Measurements from ENCODE around the gene PTPN5.

Gene PTPN5

GRCh38 chr11:18761741-18762140 lies 29.9 kb downstream of the PTPN5 start:
- H3K27ac Mint-ChIP-seq, result no peak overlapping the region
- no peaks in the 10 kb centered on the region for H3K36me3 Mint-ChIP-seq
- H3K27me3 Mint-ChIP-seq, result peaks cover 2% of the 10 kb centered on the region
- H3K9me3 Mint-ChIP-seq, result no peaks in the 10 kb centered on the region
- H3K4me1 Mint-ChIP-seq, result peaks cover 6% of the 10 kb centered on the region
- no peak overlapping the region for H3K4me3 Mint-ChIP-seq

DNA sequence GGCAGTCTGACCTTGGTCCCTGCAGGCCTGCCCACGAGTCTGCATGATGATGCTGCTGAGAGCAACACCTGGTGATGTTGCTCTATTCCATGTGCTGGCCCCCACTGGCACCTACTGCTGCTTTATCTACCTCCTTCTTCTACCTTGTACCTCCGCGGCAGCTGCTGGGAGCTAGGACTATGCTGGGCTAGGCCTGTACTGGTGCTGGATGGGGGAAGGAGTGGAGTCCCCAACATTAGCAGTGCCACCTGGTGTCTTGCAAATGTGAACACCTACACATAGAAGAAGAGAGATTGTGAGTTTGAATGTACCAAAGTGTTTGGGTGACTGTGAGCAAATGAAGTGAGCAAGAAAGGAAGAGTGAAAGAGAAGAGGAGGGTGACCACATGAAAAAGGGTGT lies 30.5 kb downstream of the PTPN5 start:
- H3K4me1 Mint-ChIP-seq, result peaks cover 6% of the 10 kb centered on the region

GRCh38 chr11:18757811-18758210 lies 33.8 kb downstream of the PTPN5 start:
- Mint-ChIP-seq H3K36me3 (no peaks in the 10 kb centered on the region), H3K4me3 (no peak overlapping the region), H3K27ac (no peak overlapping the region), H3K4me1 (no peaks in the 10 kb centered on the region), H3K27me3 (no peaks in the 10 kb centered on the region), H3K9me3 (no peaks in the 10 kb centered on the region)

More for the DNA sequence above, 30.5 kb downstream of the PTPN5 start:
- no peaks in the 10 kb centered on the region for H3K36me3 Mint-ChIP-seq
- H3K27me3 Mint-ChIP-seq, result peaks cover 2% of the 10 kb centered on the region
- H3K27ac Mint-ChIP-seq, result no peak overlapping the region
- no peak overlapping the region for H3K4me3 Mint-ChIP-seq
- H3K9me3 Mint-ChIP-seq, result no peaks in the 10 kb centered on the region

DNA sequence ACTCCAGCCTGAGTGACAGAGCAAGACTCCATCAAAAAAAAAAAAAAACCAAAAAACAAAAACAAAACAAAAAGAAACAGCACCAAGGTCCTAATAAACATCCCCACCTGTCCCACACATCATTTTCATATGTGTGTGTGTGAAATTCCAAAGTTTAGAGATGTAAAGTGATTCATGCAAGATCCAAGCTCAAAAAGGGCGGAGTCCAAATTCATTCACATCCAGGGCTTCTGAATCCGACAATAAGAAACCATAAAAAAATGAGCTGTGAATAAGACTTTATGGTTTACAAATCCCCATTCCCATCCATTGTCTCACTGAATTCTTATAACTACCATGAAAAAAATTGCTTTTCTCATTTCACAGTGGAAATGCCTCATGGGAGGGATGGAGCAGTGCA lies 34.7 kb downstream of the PTPN5 start:
- Mint-ChIP-seq H3K27me3 (no peaks in the 10 kb centered on the region), H3K9me3 (no peaks in the 10 kb centered on the region), H3K36me3 (no peaks in the 10 kb centered on the region), H3K4me1 (no peaks in the 10 kb centered on the region), H3K4me3 (no peak overlapping the region), H3K27ac (no peak overlapping the region)

DNA sequence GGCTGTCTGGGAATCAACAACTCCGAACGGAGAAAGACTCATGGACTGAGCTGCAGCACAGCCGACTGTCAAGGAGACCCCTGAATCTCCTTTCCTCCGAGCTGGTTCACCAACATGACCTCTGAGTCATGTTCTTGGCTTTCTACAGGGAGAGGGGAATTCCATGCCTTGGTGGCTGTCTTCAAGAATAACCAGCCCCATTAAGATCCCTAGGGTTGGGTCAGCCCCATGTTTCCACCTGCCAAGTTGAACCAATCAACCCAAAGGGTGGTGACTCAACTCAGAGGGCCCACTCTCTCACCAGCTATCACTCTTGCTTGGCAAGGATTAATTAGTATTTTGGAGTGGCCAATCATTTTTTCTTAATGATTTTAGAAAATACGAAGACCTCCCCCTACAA lies 37.3 kb downstream of the PTPN5 start:
- H3K27ac Mint-ChIP-seq, result no peak overlapping the region
- H3K36me3 Mint-ChIP-seq, result no peaks in the 10 kb centered on the region
- no peaks in the 10 kb centered on the region for H3K27me3 Mint-ChIP-seq
- no peaks in the 10 kb centered on the region for H3K9me3 Mint-ChIP-seq
- H3K4me3 Mint-ChIP-seq, result no peak overlapping the region
- no peaks in the 10 kb centered on the region for H3K4me1 Mint-ChIP-seq

DNA sequence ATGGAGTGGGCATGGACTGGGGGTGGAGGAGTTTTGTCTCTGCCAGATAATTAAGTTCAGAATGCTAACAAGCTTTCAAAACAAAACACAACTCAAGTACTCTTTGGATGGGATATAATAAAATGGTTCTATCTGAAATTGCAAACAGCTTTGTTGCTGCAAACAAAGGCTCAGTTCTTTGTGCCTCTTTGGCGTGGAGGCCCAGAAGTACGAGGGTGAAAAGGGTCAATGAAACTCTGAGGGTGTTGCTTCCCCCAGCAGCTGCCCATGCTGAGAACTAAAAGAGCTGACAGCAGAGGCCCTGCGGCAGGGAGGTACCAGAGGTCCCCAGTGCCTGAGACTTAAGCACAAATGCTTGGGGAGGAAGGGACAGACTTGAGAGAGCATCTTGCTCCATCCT lies 39.1 kb downstream of the PTPN5 start:
- Mint-ChIP-seq H3K27ac (no peak overlapping the region), H3K9me3 (no peaks in the 10 kb centered on the region), H3K4me1 (no peaks in the 10 kb centered on the region), H3K27me3 (no peaks in the 10 kb centered on the region), H3K4me3 (no peak overlapping the region), H3K36me3 (no peaks in the 10 kb centered on the region)

- H3K4me3 Mint-ChIP-seq, result no peak overlapping the region
- H3K36me3 Mint-ChIP-seq, result no peaks in the 10 kb centered on the region
- H3K27ac Mint-ChIP-seq, result no peak overlapping the region
- no peaks in the 10 kb centered on the region for H3K4me1 Mint-ChIP-seq
- H3K9me3 Mint-ChIP-seq, result no peaks in the 10 kb centered on the region
- no peaks in the 10 kb centered on the region for H3K27me3 Mint-ChIP-seq
These were observed 40.7 kb downstream of the PTPN5 start for GRCh38 chr11:18750944-18751343.

DNA sequence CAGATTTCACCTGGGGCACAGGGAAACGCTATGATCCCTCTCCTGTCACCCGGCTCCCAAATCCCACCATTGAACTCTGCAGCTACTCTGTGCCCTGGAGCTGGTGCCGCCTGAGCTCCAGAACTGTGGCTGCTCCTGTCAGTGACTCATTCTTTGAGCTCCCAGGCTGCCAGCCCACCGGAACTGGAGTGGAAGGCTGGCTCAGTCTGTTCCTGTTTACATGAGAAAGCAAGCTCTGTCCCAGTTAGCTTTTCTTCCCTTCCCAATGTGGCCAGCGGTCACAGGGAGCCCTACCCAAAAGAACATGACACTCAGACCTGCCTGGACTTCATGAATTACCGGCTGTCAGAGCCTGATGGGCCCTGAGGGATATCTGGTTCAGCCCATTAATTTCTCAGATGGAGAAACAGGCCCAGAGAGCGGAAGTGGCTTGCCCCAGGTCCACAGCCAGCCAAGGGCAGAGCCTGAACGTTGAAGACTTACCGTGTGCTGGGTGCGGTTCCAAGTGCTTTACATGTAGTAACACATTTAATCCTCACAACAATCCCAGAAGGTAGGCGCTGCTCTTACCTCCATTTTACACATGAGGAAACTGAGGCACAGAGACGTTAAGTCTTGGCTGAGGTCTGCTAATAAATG lies 41.8 kb downstream of the PTPN5 start:
- Mint-ChIP-seq H3K27ac (no peak overlapping the region), H3K4me1 (no peaks in the 10 kb centered on the region), H3K9me3 (no peaks in the 10 kb centered on the region), H3K27me3 (no peaks in the 10 kb centered on the region), H3K36me3 (no peaks in the 10 kb centered on the region), H3K4me3 (no peak overlapping the region)

GRCh38 chr11:18748766-18749365 lies 42.7 kb downstream of the PTPN5 start:
- Mint-ChIP-seq H3K4me3 (no peak overlapping the region), H3K4me1 (no peaks in the 10 kb centered on the region), H3K36me3 (no peaks in the 10 kb centered on the region), H3K9me3 (no peaks in the 10 kb centered on the region), H3K27me3 (no peaks in the 10 kb centered on the region), H3K27ac (no peak overlapping the region)

GRCh38 chr11:18745251-18745650 lies 46.3 kb downstream of the PTPN5 start:
- Mint-ChIP-seq H3K36me3 (no peaks in the 10 kb centered on the region), H3K9me3 (no peaks in the 10 kb centered on the region), H3K4me3 (no peak overlapping the region), H3K27ac (no peak overlapping the region), H3K27me3 (no peaks in the 10 kb centered on the region), H3K4me1 (no peaks in the 10 kb centered on the region)

DNA sequence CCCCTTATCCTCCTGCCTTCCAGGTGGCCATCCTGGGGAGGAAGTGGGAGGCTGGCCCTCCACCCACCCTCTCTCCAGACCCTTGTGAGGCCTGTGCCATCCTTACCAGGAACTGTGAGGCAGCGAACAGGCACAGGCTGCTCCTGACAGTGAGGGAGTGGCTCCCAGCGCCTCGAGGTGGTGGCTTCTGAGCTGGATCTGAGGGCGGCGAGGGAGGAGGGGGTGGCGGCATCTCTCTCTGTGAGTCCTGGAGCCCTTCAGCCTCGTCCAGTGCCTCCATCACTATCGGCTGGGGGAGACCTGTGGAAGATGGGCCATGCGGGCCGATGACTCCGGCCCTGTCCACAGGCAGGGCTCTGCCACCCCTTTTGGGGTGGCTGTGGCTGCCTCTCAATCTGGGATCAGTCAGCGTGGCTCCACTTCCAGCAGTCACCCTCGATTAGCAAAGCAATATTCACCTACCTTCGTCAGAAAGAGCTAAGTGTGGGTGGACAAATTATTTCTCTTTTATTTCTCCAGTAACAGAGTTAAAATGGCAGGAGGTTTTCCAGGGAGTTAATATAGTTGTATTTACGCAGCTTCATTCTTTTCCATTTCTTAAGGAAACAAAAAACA lies 47.6 kb downstream of the PTPN5 start:
- Mint-ChIP-seq H3K4me3 (no peak overlapping the region), H3K36me3 (no peaks in the 10 kb centered on the region), H3K27ac (no peak overlapping the region), H3K27me3 (no peaks in the 10 kb centered on the region), H3K9me3 (no peaks in the 10 kb centered on the region), H3K4me1 (no peaks in the 10 kb centered on the region)

DNA sequence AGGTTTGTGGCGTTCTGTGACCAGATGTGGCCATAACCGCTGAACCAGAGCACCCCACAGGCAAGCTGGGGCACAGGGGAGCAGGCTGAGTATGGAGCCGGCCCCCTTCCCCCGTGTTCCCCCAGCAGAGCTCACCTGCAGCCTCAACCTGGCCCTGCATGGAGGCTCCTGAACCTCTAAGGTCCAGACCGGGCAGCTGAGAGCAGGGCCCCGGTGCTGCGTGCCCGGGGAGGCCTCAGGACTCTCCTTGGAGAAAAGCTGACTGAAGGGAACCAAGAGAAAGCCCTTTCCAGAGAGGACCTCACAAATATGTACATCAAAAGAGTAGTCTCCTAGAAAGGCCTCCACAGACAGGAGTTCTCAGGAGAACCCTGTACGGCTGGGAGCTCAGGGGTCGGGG lies 48.2 kb downstream of the PTPN5 start:
- Mint-ChIP-seq H3K27me3 (no peaks in the 10 kb centered on the region), H3K36me3 (no peaks in the 10 kb centered on the region), H3K4me1 (no peaks in the 10 kb centered on the region), H3K4me3 (no peak overlapping the region), H3K9me3 (no peaks in the 10 kb centered on the region), H3K27ac (no peak overlapping the region)

GRCh38 chr11:18741783-18742182 lies 49.8 kb downstream of the PTPN5 start:
- no peak overlapping the region for H3K27ac Mint-ChIP-seq
- no peak overlapping the region for H3K4me3 Mint-ChIP-seq
- H3K9me3 Mint-ChIP-seq, result no peaks in the 10 kb centered on the region
- no peaks in the 10 kb centered on the region for H3K27me3 Mint-ChIP-seq
- no peaks in the 10 kb centered on the region for H3K4me1 Mint-ChIP-seq
- H3K36me3 Mint-ChIP-seq, result no peaks in the 10 kb centered on the region

DNA sequence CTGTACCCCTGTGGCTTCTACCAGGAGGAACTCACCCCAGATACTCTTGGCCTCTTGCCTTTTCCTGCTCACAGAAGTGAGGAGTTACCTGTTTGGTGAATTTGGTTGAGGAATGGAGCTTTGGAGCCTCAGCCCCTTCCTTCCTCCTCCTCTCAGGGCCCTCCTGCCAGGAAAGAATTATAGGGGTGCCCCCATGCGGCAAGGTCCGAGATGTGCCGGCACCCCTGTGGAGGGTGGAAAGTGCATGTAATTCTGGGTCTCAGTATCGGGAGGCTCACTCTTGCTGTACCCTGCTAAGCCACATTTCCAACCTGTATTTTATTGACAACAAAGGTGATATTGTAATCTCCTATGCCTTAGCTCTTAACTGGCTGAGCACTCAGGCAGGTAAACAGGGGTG lies 51.9 kb downstream of the PTPN5 start:
- Mint-ChIP-seq H3K4me1 (no peaks in the 10 kb centered on the region), H3K27me3 (peaks cover 2% of the 10 kb centered on the region), H3K27ac (no peak overlapping the region), H3K9me3 (no peaks in the 10 kb centered on the region), H3K36me3 (no peaks in the 10 kb centered on the region), H3K4me3 (no peak overlapping the region)

- Mint-ChIP-seq H3K27ac (no peak overlapping the region), H3K9me3 (no peaks in the 10 kb centered on the region), H3K4me1 (no peaks in the 10 kb centered on the region), H3K4me3 (no peak overlapping the region), H3K36me3 (no peaks in the 10 kb centered on the region), H3K27me3 (peaks cover 2% of the 10 kb centered on the region)
These were observed 54.0 kb downstream of the PTPN5 start for GRCh38 chr11:18737642-18738041.

- Mint-ChIP-seq H3K9me3 (no peaks in the 10 kb centered on the region), H3K27ac (no peak overlapping the region), H3K4me3 (no peak overlapping the region), H3K36me3 (no peaks in the 10 kb centered on the region), H3K27me3 (peaks cover 2% of the 10 kb centered on the region), H3K4me1 (peaks cover 3% of the 10 kb centered on the region)
These were observed 54.9 kb downstream of the PTPN5 start for GRCh38 chr11:18736590-18737148.

All from activated naive CD4-positive, alpha-beta T cell treated with anti-CD3 and anti-CD28 coated beads, Interleukin-2, amount 50 U/mL, for 24 hours (primary cell).